Activated CD4-positive, alpha-beta memory T cell treated with anti-CD3 and anti-CD28 coated beads for 36 hours (primary cell): ENCODE results near the gene KMT5C. TPM values are rescaled to one million over a fixed set of nuclear protein-coding genes. Genes with fewer than 3 reads are reported as not detected.

Experiments
- CTCF ChIA-PET: fragments of 350-600 bp; sonication (Branson Sonifier 250); formaldehyde crosslinking; loops from one replicate; lab custom pipeline; 2021; ENCODE audit warnings: antibody characterized with exemption, inconsistent platforms; lab: Charles Lee
- POLR2A ChIA-PET: fragments of 350-600 bp; sonication (Branson Sonifier 250); formaldehyde crosslinking; loops from one replicate; lab custom pipeline; 2021; ENCODE audit warnings: antibody characterized with exemption; lab: Charles Lee
- DNase-seq: peaks from one replicate; pipeline ENCODE4 v3.0.0-alpha.2; 2020
- H3K27ac Mint-ChIP-seq: one replicate; pipeline ENCODE4 v1.8.0; 2021; ENCODE audit warnings: mixed read lengths
- H3K27me3 Mint-ChIP-seq: one replicate; pipeline ENCODE4 v1.8.0; 2021; ENCODE audit warnings: mixed read lengths
- H3K36me3 Mint-ChIP-seq: one replicate; pipeline ENCODE4 v1.8.0; 2021; ENCODE audit warnings: mixed read lengths
- H3K4me1 Mint-ChIP-seq: one replicate; pipeline ENCODE4 v1.8.0; 2021; ENCODE audit warnings: low read depth, mixed read lengths
- H3K4me3 Mint-ChIP-seq: one replicate; pipeline ENCODE4 v1.8.0; 2021; ENCODE audit warnings: mild to moderate bottlenecking, mixed read lengths
- H3K9me3 Mint-ChIP-seq: one replicate; pipeline ENCODE4 v1.8.0; 2021; ENCODE audit warnings: mixed read lengths
- intact Hi-C: fragments of 100-400 bp; cut with micrococcal nuclease; formaldehyde crosslinking; loops from one replicate; pipeline ENCODE4 v1.15.1; 2023
- total RNA-seq, 2 experiments: library from RNA; stranded (reverse); gene quantifications; one replicate each; pipeline ENCODE4 v1.2.3, GENCODE V29; 2021

KMT5C gene
- total RNA-seq, 2 experiments from 2014 or later = 34.2 to 35.2 TPM

- Mint-ChIP-seq H3K27ac (no peak overlapping the region), H3K27me3 (peaks cover 15% of the 10 kb centered on the region), H3K36me3 (no peaks in the 10 kb centered on the region), H3K9me3 (no peaks in the 10 kb centered on the region), H3K4me3 (no peak overlapping the region), H3K4me1 (peaks cover 4% of the 10 kb centered on the region)
- CTCF ChIA-PET = no interaction called here
- POLR2A ChIA-PET = no interaction called here
- intact Hi-C loops = no loop called here
- no peak for DNase-seq
These were observed 25.6 kb downstream of the KMT5C start for GRCh38 chr19:55365245-55365644.

GRCh38 chr19:55365964-55366363 is 26.3 kb downstream of the KMT5C start:
- Mint-ChIP-seq H3K9me3 (no peaks in the 10 kb centered on the region), H3K36me3 (no peaks in the 10 kb centered on the region), H3K27me3 (peaks cover 21% of the 10 kb centered on the region), H3K27ac (no peak overlapping the region), H3K4me3 (no peak overlapping the region), H3K4me1 (peaks cover 6% of the 10 kb centered on the region)
- no peak for DNase-seq
- CTCF ChIA-PET = no interaction called here
- POLR2A ChIA-PET = no interaction called here
- intact Hi-C loops = no loop called here

GRCh38 chr19:55366790-55367189 is 27.1 kb downstream of the KMT5C start:
- ChIA-PET POLR2A (no interaction called here), CTCF (no interaction called here)
- H3K9me3 Mint-ChIP-seq = no peaks in the 10 kb centered on the region
- H3K4me1 Mint-ChIP-seq = peaks cover 6% of the 10 kb centered on the region
- H3K27me3 Mint-ChIP-seq = peaks cover 27% of the 10 kb centered on the region
- H3K36me3 Mint-ChIP-seq = no peaks in the 10 kb centered on the region
- H3K4me3 Mint-ChIP-seq = no peak overlapping the region
- H3K27ac Mint-ChIP-seq = no peak overlapping the region
- DNase-seq = no peak
- intact Hi-C loops = no loop called here

- Mint-ChIP-seq H3K27me3 (peaks cover 35% of the 10 kb centered on the region), H3K36me3 (no peaks in the 10 kb centered on the region), H3K4me3 (no peak overlapping the region), H3K27ac (no peak overlapping the region), H3K9me3 (no peaks in the 10 kb centered on the region), H3K4me1 (peaks cover 6% of the 10 kb centered on the region)
- CTCF ChIA-PET = interaction anchor here (1.0 kb wide), 1 partner anchor 11 kb away, joined by 3 read pairs; no protein-coding TSS in a partner anchor
- intact Hi-C loops = no loop called here
- no peak for DNase-seq
- POLR2A ChIA-PET = interaction anchor here (1.4 kb wide), 1 partner anchor 16 kb away, joined by 8 read pairs; the partner anchor contains the start of gene TMEM238
These were observed 28.4 kb downstream of the KMT5C start for GRCh38 chr19:55368106-55368505.

GRCh38 chr19:55368701-55369563 is 29.3 kb downstream of the KMT5C start:
- ChIA-PET POLR2A (interaction anchor here (1.4 kb wide), 1 partner anchor 15 kb away, joined by 8 read pairs; the partner anchor contains the start of gene TMEM238), CTCF (interaction anchor here (0.9 to 1.0 kb wide), 2 partner anchors 11 to 67 kb away, joined by 3 to 4 read pairs; no protein-coding TSS in a partner anchor)
- no peak overlapping the region for H3K27ac Mint-ChIP-seq
- H3K9me3 Mint-ChIP-seq = no peaks in the 10 kb centered on the region
- H3K4me3 Mint-ChIP-seq = no peak overlapping the region
- intact Hi-C loops = no loop called here
- peaks cover 6% of the 10 kb centered on the region for H3K4me1 Mint-ChIP-seq
- peak; percentile 34 for DNase-seq
- H3K36me3 Mint-ChIP-seq = no peaks in the 10 kb centered on the region
- peaks cover 40% of the 10 kb centered on the region for H3K27me3 Mint-ChIP-seq

GRCh38 chr19:55369653-55370304 is 30.1 kb downstream of the KMT5C start:
- H3K36me3 Mint-ChIP-seq = no peaks in the 10 kb centered on the region
- ChIA-PET CTCF (interaction anchor here (0.9 kb wide), 1 partner anchor 68 kb away, joined by 4 read pairs; no protein-coding TSS in a partner anchor), POLR2A (no interaction called here)
- no peak overlapping the region for H3K27ac Mint-ChIP-seq
- H3K4me1 Mint-ChIP-seq = peaks cover 6% of the 10 kb centered on the region
- DNase-seq = peak; percentile 43
- peak overlapping the region; percentile 57 for H3K4me3 Mint-ChIP-seq
- H3K9me3 Mint-ChIP-seq = no peaks in the 10 kb centered on the region
- intact Hi-C loops = no loop called here
- H3K27me3 Mint-ChIP-seq = peaks cover 41% of the 10 kb centered on the region

GRCh38 chr19:55370305-55370988 is 30.8 kb downstream of the KMT5C start, which contains the start of gene IL11:
Gene IL11 (minus strand): TSS chr19:55370463. CDS start chr19:55370310, 153 bp downstream.
- Mint-ChIP-seq H3K36me3 (no peaks in the 10 kb centered on the region), H3K27ac (no peak within 1 kb of the TSS), H3K27me3 (peaks cover 43% of the 10 kb centered on the region), H3K4me3 (peak within 1 kb of the TSS; percentile 57), H3K9me3 (no peaks in the 10 kb centered on the region), H3K4me1 (peaks cover 6% of the 10 kb centered on the region)
- POLR2A ChIA-PET = interaction anchor here (2.6 kb wide), 1 partner anchor 14 kb away, joined by 8 read pairs; the partner anchor contains the start of gene TMEM238
- intact Hi-C loops = no loop called here
- no peak for DNase-seq
- CTCF ChIA-PET = no interaction called here

GRCh38 chr19:55372316-55373081 is 32.8 kb downstream of the KMT5C start:
- POLR2A ChIA-PET = interaction anchor here (2.6 kb wide), 1 partner anchor 12 kb away, joined by 8 read pairs; the partner anchor contains the start of gene TMEM238
- no peak for DNase-seq
- CTCF ChIA-PET = interaction anchor here (0.7 to 1.0 kb wide), 2 partner anchors 11 to 71 kb away, joined by 3 to 5 read pairs; partner anchors contain the start of gene TMEM238
- Mint-ChIP-seq H3K27me3 (peaks cover 41% of the 10 kb centered on the region), H3K4me3 (no peak overlapping the region), H3K9me3 (no peaks in the 10 kb centered on the region), H3K36me3 (no peaks in the 10 kb centered on the region), H3K4me1 (peaks cover 6% of the 10 kb centered on the region), H3K27ac (no peak overlapping the region)
- intact Hi-C loops = no loop called here

GRCh38 chr19:55373306-55373992 is 33.8 kb downstream of the KMT5C start:
- peaks cover 6% of the 10 kb centered on the region for H3K4me1 Mint-ChIP-seq
- ChIA-PET POLR2A (interaction anchor here (2.6 kb wide), 1 partner anchor 11 kb away, joined by 8 read pairs; the partner anchor contains the start of gene TMEM238), CTCF (interaction anchor here (0.7 kb wide), 1 partner anchor 72 kb away, joined by 5 read pairs; no protein-coding TSS in a partner anchor)
- no peaks in the 10 kb centered on the region for H3K9me3 Mint-ChIP-seq
- no peak for DNase-seq
- H3K27me3 Mint-ChIP-seq = peaks cover 38% of the 10 kb centered on the region
- H3K27ac Mint-ChIP-seq = no peak overlapping the region
- H3K36me3 Mint-ChIP-seq = no peaks in the 10 kb centered on the region
- H3K4me3 Mint-ChIP-seq = no peak overlapping the region
- intact Hi-C loops = no loop called here

GRCh38 chr19:55373993-55374757 is 34.5 kb downstream of the KMT5C start:
- Mint-ChIP-seq H3K4me3 (no peak overlapping the region), H3K9me3 (no peaks in the 10 kb centered on the region), H3K27ac (no peak overlapping the region), H3K4me1 (peaks cover 6% of the 10 kb centered on the region), H3K27me3 (peaks cover 33% of the 10 kb centered on the region), H3K36me3 (no peaks in the 10 kb centered on the region)
- intact Hi-C loops = no loop called here
- ChIA-PET POLR2A (no interaction called here), CTCF (no interaction called here)
- DNase-seq = no peak
